Retinal pigment epithelial cell (primary cell): ENCODE data around the gene NOP56.
"Not testable (repeated sequence)": the region's sequence is repeated elsewhere in the genome, so short reads cannot be mapped to it uniquely, and the experiment has no call there.

Experiments
- DNase-seq: peaks from one replicate; pipeline ENCODE4 v3.0.0-alpha.2; 2010; ENCODE audit warnings: low read depth
- H3K4me3 ChIP-seq: 2 replicates; pipeline ENCODE4 v1.5.1; 2011; ENCODE audit warnings: mild to moderate bottlenecking, low read length, control low read depth, moderate library complexity
- TF ChIP-seq, protein P1 (sequence below): conservative IDR thresholded peaks from 2 replicates; pipeline ENCODE4 v1.5.1; 2011; ENCODE audit warnings: low read depth, low read length, control low read depth, inconsistent platforms

The NOP56 gene

DNA sequence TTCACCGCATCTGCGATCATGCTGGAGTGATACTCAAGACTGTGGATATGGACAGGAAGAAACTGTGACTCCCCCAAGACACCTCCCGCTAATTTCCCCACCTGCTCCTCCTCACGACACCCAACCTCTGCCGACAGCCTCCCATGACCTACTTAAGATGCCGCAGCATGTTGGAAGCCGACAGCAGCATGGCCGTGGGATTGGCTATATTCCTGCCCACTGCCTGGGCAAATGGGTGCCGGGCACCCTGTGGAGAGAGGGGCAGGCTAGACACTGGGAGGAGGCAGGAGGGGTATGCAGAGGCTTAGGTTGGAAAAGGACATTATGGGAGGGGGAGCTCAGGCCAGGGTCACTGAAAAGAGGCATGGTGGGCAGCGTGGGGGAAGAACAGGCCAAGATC, 7.1 kb downstream of the NOP56 start:
- no peak overlapping the region for H3K4me3 ChIP-seq
- DNase-seq = no peak
- TF ChIP-seq, protein P1, sequence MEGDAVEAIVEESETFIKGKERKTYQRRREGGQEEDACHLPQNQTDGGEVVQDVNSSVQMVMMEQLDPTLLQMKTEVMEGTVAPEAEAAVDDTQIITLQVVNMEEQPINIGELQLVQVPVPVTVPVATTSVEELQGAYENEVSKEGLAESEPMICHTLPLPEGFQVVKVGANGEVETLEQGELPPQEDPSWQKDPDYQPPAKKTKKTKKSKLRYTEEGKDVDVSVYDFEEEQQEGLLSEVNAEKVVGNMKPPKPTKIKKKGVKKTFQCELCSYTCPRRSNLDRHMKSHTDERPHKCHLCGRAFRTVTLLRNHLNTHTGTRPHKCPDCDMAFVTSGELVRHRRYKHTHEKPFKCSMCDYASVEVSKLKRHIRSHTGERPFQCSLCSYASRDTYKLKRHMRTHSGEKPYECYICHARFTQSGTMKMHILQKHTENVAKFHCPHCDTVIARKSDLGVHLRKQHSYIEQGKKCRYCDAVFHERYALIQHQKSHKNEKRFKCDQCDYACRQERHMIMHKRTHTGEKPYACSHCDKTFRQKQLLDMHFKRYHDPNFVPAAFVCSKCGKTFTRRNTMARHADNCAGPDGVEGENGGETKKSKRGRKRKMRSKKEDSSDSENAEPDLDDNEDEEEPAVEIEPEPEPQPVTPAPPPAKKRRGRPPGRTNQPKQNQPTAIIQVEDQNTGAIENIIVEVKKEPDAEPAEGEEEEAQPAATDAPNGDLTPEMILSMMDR = no peak

DNA sequence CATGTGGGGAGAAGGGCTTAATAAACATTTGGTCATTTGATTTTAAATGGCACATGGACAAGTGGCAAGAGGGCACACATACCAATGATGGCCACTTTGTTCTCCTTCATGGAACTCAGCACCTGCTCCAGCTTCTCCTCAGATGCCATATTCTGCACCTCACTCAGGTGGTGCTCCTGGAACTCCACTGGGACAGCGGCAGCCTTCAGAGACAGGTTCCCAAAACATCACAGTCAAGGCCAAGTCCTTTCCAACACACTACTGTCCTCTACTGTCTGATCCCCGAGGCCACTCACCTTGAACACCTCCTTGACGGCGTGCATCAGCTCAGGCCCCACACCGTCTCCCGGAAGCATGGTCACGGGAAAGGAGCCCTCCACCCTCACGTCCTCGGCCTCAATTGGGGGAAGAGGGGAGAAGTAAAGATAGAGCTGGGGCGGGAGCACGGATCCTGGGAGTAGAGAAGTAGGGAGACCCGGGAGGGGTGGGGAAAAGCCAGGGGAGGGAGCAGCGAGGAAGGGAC, 11.0 kb downstream of the NOP56 start:
- no peak for DNase-seq
- H3K4me3 ChIP-seq = peak overlapping the region; percentile 99
- TF ChIP-seq, protein P1 = no peak

DNA sequence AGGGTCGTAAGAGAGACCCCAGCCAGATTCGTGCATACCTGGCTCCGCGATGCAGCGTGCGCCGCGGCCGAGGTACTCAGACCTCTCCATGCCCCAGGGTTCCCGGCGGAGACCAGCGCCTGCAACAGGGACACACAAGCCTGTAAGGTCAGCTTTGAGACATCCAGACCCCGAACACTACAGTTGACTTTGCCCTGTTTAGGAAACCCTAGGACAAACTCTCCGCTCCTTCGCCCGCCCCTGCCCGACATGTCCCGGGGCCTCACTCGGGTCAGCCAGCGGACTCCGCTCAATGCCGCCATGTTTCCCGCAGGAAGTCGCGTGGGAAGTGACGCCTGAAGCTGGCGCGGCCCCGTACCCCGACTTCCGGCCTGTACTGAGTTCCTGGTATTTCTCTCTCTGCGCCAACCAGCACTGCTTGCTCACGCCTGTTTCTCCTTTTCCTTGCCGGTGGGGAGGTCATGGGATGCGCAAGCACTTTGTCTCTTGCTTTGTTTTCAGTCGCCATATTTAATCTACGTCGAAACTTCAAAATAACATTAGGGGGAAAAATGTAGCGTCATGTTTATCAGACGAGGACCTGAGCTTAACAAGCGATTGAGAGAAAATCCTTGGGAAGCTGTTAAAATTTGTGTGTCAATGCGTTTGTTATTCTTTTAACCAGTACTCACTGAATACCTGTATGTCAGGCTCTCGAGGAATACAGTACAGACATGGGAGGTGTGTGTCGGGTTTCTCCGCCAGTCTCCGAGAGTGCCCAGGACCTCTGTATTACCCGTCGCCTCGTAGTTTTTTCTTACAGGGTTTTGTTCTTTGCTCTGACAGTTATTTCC, 11.7 kb downstream of the NOP56 start, which contains the start of gene IDH3B:
TSS of gene IDH3B (minus strand) at position 330 of the 833 bp plus-strand sequence. CDS start at position 302, 28 bp downstream.
- DNase-seq = peak; percentile 75
- H3K4me3 ChIP-seq = peak within 1 kb of the TSS; percentile 99
- TF ChIP-seq, protein P1 = no peak

DNA sequence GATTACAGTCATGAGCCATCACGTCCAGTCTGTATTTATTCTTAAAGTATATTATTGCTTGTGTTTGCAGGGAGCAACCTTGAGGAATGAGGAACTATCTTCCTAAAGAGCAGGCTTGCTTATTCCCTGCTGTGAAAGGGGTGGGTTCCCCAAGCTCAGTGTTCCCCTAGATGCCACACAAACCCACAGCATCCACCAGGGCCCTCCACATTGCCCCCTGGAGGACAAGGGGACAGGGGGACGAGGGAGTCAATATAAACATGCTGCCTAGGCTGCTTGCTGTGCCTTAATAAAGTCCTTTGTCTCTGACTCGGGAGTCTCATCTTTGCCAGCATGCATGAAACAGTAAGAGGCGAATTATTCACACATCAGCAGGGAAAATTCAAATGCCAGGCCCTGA, 19.5 kb downstream of the NOP56 start:
- no peak overlapping the region for H3K4me3 ChIP-seq
- no peak for DNase-seq
- TF ChIP-seq, protein P1 = peak; percentile 46

DNA sequence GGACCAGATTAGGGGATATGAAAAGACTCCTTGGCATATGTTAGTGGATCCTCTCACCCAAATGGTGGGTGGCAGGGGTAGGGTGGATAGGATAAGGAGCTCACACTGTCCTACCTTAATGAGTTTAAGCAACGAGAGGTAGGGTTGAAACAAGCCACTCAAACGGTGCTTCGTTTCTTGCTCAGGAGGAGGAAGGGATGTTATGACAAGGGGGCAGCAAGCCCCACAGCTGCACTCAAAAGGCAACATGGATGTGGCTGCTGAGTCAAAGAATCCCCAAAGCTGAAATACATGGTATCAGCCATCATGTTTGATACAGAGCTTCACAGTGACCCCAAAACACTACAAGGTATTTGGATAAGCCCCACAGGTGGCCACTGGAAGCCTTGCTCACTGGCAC, 20.0 kb downstream of the NOP56 start:
- no peak for DNase-seq
- no peak overlapping the region for H3K4me3 ChIP-seq
- TF ChIP-seq, protein P1 = no peak

DNA sequence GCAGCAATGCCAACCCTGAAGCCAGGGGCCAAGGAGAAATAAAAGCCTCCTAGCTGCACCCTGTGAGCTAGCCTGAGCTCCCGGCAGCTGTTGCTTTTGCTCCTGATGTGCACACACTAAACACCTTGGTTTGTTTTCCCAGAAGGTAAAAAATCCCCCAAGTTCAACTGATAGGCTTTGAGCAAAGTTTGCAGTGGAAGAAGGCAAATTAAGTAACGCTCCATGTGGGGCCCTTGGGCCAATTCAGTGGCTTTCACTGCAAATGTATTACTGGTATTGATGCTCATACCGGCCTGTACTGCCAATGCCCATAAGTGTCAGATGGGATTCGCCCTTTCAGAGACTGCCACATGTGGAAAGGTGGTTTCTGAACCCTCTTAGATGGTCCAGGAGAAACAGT, 21.0 kb downstream of the NOP56 start:
- DNase-seq = no peak
- H3K4me3 ChIP-seq = no peak overlapping the region
- TF ChIP-seq, protein P1 = no peak

DNA sequence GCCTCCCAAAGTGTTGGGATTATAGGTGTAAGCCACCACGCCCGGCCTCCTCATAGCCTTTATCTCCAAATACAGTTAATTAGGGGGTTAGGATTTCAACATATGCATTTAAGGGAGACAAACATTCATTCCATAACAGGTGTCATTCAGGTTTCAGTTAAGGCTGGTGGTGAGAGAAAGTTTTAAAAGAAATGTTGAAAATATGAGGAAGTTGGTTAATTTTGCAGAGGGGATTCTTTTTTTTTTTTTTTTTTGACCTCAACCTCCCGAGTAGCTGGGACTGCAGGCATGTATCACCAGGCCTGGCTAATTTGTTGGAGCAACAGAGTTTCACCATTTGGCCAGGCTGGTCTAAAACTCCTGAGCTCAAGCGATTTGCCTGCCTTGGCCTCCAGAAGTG, 27.6 kb downstream of the NOP56 start:
- TF ChIP-seq, protein P1 = no peak
- DNase-seq = no peak
- no peak overlapping the region for H3K4me3 ChIP-seq

DNA sequence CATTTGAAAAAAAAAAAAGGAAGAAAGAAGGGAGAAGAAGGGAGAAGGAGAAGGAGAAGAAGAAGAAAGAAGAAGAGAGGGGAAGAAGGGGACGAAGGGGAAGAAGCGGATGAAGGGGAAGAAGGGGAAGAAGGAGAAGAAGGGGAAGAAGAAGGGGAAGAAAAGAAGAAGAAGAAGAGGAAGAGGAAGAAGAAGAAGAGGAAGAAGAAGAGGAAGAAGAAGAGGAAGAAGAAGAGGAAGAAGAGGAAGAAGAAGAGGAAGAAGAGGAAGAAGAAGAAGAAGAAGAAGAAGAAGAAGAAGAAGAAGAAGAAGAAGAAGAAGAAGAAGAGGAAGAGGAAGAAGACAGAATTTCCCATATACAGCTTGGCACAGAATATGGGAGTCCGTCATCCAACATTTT, 29.6 kb downstream of the NOP56 start:
- H3K4me3 ChIP-seq, DNase-seq: not testable (repeated sequence)

DNA sequence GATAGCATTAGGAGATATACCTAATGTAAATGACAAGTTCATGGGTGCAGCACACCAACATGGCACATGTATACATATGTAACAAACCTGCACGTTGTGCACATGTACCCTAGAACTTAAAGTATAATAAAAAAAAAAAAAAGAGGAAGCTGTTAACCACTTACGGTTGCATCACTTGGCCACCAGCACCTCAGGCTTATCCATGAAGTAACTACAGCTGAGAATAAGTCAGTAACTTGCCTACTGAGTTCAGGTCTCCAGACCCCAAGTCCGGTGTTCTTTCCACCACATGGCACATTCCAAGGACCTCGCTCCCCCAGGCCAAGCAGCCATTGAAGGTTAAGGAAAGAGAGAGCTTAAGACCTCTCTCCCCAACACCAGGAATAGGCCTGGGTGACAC, 32.4 kb downstream of the NOP56 start:
- H3K4me3 ChIP-seq, DNase-seq: not testable (repeated sequence)
